NCI-H146 treated with DMSO at 0.1 percent for 48 hours (cell line): ENCODE results near the gene GFOD2.
"Not testable (repeated sequence)": the region's sequence is repeated elsewhere in the genome, so short reads cannot be mapped to it uniquely, and the experiment has no call there.

Experiments used
- DNase-seq: peaks from one replicate; lab custom pipeline; 2025; ENCODE audit not compliant: unreplicated experiment; lab: John Stamatoyannopoulos, UW

The GFOD2 gene

DNA sequence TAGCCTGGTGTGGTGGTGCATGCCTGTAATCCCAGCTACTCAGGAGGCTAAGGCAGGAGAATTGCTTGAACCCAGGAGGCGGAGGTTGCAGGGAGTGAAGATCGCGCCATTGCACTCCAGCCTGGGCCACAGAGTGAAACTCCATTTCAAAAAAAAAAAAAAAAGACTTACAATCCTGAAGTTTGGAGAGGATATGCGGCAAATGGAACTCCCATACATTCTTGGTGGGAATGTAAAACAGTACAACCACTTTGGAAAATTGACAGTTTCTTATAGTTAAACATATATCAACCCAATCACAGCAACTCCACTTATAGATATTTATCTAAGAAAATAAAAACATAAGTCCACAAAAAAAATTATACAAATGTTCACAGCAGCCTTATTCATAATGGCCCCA is 11.9 kb downstream of the GFOD2 start:
- no peak for DNase-seq

DNA sequence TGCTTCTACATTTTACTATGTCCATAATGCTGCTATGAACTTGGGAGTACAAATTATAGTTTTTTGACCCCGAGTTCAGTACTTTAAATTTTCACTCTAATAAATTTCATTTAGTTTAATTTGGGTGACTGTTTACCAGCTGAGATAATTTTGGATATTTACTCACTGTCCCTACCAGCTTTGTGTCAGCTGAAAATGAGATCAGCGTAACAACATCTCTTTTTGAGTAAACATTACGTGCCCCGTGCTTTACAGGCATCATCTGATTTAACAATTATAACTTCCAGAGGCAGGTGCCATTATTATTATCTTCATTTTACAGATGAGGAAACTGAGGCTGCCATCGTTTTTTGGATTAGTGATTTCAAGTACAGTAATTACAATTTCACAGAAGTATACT is 15.0 kb downstream of the GFOD2 start:
- no peak for DNase-seq

DNA sequence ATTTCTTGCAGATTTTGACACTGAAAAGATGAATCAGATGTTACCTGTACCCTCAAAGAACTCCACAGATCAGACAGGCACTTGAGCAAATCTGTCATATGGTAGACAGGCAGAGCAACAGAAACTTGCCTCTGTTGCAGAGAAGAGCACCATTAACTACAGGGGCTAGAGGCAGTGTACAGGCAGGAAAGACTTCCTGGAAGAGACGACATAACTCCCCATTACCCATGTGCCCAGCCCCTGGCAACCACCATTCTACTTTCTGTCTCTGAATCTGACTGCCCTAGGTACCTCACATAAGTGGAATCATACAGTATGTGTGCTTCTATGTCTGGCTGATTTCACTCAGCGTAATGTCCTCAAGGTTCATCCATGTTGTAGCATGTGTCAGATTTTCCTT is 15.5 kb downstream of the GFOD2 start:
- DNase-seq, result no peak

DNA sequence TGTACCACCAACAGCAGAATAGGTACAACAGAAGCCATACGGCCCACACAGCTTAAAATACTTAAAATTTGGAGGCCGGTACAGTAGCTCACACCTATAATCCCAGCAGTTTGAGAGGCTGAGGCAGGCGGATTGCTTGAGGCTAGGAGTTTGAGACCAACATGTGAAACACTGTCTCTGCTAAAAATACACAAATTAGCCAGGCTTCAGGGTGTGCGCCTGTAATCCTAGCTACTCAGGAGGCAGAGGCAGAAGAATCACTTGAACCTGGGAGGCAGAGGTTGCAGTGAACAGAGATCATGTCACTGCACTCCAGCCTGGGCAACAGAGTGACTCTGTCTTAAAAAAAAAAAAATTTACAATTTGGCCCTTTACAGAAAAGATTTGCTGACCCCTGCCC is 17.0 kb downstream of the GFOD2 start:
- no peak for DNase-seq

DNA sequence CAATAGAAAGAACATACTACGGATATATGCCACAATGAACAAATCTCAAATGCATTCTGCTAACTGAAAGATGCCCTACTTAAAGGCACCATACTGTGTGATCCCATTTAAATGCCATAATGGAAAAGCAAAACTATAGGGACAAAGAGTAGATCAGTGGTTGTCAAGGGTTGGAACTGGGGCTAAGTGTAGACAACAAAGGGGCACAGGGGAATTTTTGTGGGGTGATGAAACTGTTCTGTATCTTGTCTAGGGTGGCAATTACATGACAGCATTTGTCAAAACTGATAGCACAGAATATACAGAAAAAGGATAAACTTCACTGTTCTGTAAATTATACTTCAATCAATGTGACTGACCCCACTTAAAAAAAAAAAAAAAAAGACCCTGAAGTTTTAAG is 17.7 kb downstream of the GFOD2 start:
- no peak for DNase-seq

DNA sequence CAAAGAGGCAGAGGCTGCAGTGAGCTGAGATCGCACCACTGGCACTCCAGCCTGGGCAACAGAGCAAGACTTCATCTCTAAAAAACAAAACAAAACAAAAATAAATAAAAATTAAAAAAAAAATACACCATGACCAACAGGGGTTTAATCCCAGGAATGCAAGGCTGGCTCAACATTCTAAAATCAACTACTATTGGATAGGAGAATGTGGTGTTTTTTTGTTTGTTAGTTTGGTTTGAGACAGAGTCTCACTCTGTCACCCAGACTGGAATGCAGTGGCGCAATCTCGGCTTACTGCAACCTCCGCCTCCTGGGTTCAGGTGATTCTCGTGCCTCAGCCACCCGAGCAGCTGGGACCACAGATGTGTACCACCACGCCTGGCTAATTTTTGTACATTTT is 19.9 kb downstream of the GFOD2 start:
- no peak for DNase-seq

DNA sequence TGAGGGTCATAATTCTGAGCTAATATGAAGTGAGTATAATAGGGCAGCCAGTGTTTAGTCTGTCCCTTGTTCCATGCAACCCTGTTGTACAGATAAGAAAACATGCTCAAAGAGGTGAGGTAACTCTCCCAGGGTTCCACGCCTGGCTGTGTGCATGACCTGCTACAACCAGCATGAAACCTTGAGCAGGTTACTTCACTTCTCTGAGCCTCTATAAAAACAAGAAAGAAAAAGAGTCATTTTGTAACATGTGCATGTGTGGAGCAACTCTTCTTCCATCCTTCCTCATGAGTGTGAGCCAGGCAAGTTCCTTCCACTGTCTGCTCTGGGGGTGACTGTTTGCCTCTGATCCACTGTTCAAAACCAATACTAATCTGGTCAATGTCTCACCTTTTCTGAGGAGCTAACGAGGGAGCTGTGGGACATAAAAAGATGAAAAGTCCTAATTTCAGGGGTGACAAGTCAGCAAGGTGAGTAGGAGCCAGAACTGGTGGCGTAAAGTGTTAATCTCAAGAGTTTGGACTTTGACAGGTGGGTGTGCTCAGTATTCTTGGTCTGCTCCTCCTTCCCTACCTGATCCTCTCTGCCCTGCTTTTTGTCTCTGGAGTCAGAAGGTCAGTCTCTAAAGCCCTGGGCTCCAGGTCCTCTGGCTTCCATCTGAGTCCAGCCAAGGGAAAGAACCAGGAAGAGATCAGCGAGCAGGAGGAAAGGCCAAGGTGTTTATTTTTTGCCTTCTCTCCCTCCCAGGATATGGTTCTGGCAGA is 21.5 kb downstream of the GFOD2 start:
- no peak for DNase-seq

DNA sequence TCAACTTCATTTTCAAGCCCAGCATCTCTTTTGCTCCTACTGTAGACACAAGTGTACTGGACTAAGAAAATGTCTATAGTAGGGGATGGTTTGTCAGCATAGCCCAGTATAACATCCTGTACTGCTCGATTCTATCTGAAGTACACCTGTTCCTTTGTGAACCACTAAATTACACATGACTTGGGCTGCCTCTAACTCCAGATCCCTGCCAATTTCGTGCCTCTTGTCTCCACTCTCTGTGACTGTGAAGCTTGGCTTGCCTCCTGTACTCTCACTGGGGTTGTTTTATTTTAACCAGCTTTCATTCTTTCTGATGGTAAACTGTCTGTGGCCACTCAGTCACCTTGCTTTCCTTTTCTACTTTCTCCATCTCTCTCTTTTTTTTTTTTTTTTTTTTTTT is 24.5 kb downstream of the GFOD2 start:
- DNase-seq, result no peak

DNA sequence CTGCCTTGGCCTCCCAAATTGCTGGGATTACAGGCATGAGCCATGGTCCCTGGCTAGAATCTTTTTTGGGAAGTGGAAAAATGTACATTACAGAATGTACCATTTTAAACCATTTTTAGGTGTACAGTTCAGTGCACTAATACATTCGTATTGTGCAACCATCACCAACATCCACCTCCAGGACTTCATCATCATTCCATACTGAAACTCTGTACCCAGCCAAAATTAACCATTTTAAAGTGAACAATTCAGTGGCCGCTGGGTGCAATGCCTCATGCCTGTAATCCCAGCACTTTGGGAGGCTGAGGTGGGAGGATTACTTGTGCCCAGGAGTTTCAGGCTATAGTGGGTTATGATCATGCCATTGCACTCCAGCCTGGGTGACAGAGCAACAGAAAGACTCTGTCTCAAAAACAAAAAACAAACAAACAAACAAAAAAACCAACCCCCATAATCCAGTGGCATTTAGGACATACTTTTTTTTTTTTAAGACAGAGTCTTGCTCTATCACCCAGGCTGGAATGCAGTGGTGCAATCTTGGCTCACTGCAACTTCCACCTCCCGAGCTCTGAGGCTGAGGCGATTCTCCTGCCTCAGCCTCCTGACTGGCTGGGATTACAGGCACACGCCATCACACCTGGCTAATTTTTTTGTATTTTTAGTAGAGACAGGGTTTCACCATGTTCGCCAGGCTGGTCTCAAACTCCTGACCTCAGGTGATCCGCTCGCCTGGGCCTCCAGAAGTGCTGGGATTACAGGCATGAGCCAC is 25.4 kb downstream of the GFOD2 start:
- DNase-seq, result not testable (repeated sequence)

DNA sequence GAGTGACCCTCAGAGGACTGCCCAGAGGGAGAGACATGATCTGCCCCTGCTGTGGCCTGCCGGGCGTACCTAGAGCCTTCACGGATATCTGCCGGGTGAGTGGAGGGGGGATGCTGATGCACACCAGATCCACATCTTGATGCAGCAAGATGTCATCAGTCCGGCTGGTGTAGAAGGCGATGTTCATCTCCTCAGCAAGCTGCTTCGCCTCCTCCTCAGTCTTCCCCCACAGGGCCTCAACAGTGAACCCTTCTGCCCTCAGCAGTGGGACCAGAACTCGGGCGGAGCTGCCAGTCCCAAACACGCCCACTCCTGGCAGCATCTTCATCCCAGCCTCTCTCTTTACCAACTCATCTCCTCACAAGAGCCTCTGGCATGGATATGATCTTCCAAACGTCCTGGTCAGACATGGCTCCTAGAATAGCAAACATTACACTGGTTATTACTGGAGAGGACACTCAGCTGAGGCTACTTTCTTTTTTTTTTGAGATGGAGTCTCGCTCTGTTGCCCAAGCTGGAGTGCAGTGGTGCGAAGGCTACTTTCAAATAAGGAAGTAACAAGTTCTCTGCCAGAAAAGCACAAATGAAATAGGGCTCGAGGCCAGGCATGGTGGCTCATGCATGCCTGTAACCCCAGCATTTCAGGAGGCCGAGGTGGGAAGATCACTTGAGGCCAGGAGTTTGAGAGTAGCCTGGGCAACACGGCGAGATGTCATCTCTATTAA is 33.6 kb downstream of the GFOD2 start:
- no peak for DNase-seq

DNA sequence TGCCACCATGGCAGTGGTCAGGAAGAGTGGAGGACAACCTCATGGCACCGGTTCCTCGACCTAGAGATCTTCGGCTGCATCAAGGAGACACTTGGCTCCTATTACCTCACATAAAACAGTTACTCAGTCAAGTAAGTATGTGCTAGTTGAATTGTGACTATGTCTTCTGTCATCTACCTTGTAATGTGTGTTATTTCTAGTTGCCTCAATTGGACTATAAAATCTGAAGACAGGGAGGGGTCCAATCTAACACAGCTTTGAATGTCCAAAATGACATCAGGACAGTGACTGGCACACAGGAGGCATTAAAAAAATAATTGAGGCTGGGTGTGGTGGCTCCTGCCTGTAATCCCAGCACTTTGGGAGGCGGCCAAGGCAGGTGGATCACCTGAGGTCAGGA is 35.3 kb downstream of the GFOD2 start:
- DNase-seq, result no peak

DNA sequence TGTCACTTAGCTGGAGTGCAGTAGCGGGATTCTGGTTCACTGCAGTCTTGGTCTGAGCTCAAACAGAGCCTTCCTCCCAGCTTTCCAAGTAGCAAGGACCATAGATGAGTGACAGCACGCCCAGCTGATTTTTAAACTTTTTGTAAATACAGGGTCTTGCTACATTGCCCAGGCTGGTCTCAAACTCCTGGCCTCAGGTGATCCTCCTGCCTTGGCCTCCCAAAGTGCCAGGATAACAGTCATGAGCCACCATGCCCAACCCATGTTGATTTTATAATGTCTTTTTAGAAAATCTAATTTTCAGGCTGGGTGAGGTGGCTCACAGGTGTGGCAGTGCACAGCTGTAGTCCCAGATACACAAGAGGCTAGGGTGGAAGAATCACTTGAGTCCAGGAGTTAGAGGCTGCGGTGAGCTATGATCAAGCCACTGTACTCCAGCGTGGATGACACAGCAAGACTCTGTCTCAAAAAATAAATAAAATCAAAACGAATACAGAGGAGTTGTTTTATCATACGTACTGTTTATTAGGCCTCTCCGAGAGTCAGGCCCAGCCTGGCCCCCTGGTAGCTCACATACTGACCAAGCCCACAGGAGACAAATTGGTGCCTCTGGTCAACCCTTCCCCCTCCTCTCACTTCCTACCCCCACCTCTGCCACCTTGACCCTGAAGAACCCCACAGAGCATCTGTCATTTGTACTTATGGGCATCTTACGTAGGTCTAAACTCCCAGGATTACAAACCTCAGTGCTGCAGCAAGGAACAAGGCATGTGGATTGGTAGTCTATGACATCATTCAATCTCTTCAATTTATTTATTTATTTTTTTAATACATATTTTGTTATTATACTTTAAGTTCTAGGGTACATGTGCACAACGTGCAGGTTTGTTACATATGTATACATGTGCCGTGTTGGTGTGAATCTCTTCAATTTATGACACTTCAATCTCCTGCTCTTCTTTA is 38.9 kb downstream of the GFOD2 start:
- no peak for DNase-seq

DNA sequence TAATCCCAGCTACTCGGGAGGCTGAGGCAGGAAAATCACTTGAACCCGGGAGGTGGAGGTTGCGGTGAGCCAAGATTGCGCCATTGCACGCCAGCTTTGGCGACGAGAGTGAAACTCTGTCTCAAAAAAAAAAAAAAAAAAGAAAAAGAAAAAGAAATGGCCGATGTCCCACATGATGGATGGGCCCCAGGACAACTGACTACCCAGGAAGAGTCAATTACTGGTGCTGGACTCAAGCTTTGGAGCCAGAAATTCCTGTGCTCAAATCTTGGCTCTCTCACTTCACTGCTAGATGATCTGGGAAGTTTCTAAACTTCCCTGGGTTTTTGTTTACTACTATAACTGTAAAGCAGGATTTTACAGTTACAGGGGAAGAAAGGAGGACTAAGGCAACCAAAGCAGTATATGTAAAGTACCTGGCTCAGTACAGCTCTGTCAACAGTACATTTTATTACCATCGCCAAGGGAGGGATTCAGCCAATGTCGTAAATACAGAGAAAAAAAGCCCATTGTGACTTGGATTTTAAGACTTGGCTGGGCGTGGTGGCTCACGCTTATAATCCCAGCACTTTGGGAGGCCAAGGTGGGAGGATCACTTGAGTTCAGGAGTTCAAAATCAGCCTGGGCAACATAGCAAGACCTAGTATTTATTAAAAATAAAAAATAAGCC is 40.6 kb downstream of the GFOD2 start:
- no peak for DNase-seq

DNA sequence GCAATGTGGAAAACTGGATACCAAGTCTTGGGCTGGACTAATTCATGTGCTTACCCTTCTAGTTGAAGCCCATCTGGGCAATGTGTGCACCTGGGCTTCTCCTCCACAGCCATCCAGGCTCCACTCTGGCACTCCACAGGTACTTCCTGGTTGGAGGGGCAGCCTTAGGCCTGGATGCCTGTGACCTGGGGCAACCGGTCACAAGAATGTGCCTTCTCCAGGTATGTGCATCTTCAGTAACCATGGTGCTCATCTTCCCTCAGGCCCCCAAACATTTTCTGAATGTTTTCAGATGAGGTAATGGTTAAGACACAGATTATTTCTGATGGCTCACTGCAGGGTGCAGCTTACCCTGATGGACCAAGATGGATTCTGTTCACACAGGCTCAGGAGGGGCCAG is 41.4 kb downstream of the GFOD2 start:
- no peak for DNase-seq

DNA sequence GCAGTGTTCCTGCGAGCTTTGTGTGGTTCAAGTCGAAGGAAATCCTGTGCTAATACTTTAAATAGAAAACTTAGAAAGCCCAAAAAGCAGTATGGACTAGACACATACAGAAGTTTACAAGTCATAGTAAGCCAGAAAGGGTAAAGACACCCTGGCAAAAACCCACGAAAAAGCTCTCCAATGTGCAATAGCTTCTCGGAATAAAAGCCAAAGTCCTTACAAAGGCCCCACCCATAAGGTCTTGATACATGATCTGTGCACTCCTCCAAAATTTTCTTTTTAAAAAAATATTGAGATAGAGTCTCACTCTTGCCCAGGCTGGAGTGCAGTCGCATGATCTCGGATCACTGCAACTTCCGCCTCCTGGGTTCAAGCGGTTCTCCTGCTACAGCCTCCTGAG is 42.2 kb downstream of the GFOD2 start:
- DNase-seq, result no peak

DNA sequence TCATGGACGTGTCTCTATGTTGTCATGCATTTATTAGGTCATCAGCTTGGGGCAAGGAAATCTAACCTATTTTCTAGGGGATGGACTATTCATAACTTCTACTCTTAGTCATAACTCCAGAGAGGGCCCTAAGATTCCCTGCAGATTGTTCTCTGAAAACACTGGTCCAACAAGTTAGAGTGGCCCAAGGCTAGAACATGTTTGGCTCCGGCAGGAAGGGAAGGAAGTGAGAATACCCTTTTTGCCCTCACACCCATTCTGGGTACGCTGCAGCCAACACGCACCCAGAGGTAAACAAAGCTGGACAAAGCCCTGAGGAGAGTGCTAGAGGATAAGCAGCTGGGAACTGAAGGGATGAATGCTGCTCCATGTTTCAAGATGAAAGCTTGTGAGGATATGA is 42.6 kb downstream of the GFOD2 start:
- DNase-seq, result no peak

DNA sequence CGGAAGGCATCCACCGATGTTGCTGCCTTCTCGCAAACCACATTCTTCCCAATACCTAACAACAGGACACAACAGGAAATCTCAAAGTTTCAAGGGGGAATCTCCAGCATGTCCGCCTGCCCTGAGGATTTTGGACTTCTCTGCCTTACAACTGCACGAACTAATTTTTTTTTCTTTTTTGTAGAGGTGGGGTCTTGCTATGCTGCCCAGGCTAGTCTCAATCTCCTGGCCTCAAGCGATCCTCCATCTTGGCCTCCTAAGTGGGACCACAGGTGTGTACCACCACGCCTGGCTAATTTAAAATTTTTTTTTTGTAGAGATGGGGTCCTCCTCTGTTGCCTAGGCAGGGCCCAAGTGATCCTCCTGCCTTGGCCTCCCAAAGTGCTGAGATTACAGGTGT is 43.1 kb downstream of the GFOD2 start:
- no peak for DNase-seq

DNA sequence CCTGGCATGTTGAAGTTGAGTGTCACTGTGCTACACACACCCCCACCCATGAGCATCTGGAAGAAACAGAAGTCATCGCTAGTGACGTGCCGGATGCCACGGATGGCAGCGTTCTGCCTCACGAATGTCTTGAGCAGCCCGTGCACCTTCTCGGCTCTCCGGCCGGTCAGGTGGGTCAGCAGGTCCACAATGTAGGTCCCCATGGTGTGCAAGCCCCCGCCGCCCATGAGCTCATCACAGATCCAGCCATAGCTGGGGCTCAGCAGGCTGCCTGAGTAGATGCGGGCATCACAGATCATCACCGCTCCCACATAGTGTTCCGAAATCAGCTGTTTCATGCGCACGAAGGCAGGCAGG is 43.6 kb downstream of the GFOD2 start:
- DNase-seq, result no peak

DNA sequence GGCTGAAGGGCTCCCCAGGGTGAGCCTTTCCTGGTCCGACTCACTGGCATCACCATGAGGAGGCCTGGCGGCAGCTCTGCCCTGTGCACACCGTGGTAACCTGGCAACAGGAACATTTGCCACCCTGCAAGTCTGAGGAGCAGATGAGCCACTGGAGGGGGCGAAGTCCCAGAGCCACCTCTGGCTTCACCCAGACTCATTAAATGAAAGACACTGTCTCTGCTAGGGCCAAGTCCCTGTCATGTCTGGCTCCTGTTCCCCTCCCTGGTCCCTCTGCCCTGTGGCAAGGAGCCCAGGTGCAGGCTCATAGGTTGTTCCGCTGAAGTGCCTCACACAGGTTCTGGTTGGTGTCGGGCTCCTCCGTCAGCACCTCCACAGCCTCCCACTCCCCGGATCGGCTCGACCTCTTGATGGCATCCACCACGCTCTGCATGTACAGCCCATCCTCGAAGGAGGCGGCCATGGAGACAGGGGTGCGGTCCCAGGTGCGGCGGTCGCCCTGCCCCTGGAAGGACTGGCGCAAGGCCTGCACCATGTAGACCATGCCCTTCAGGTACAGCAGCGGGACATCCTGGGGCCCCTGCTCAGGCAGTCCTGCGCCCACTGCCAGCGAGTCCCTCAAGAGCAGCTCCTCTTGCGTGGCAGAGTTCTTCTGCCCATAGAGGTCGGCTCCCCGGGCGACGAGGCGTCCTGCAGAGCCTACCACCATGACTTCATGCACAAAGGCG is 44.1 kb downstream of the GFOD2 start:
- DNase-seq, result no peak
